GM12872 (cell line): ENCODE results near the gene PGBD5.

ENCODE experiments used
- CTCF ChIP-seq: IDR thresholded peaks from 3 replicates; pipeline ENCODE4 v1.5.1; 2011; ENCODE audit warnings: low read depth, mild to moderate bottlenecking, low read length, moderate library complexity; ENCODE audit not compliant: insufficient read depth

Gene PGBD5

GRCh38 chr1:230278376-230278775, 147.8 kb downstream of the PGBD5 start:
- TF ChIP-seq CTCF = no peak

GRCh38 chr1:230277201-230278025, 148.7 kb downstream of the PGBD5 start:
- TF ChIP-seq CTCF = no peak

GRCh38 chr1:230276401-230276800, 149.7 kb downstream of the PGBD5 start:
- no peak for TF ChIP-seq CTCF

- no peak for TF ChIP-seq CTCF
These were observed 151.9 kb downstream of the PGBD5 start for GRCh38 chr1:230274254-230274653.

GRCh38 chr1:230273141-230273710, 152.9 kb downstream of the PGBD5 start:
- TF ChIP-seq CTCF = no peak

- TF ChIP-seq CTCF = no peak
These were observed 153.6 kb downstream of the PGBD5 start for GRCh38 chr1:230272557-230272956.

- TF ChIP-seq CTCF = no peak
These were observed 154.7 kb downstream of the PGBD5 start for GRCh38 chr1:230271300-230272035.
